Stimulated activated CD4-positive, alpha-beta T cell treated with anti-CD3 and anti-CD28 coated beads, Interleukin-1b, Interleukin-23, amount 100 ng/mL, for 1 hour (primary cell): ENCODE results near the gene TRMT10A.
"Not testable (repeated sequence)": the region's sequence is repeated elsewhere in the genome, so short reads cannot be mapped to it uniquely, and the experiment has no call there.

Experiments used
- DNase-seq, 2 donors: peaks; one replicate each; pipeline ENCODE4 v3.0.0-alpha.2; 2020; ENCODE audit warnings: low read depth in 2 of 2

TRMT10A gene

GRCh38 chr4:99552872-99553271 is 11.0 kb downstream of the TRMT10A start:
- no peak for DNase-seq

GRCh38 chr4:99540277-99540939 is 23.4 kb downstream of the TRMT10A start:
- no peak for DNase-seq

- DNase-seq: no peak
Observed at GRCh38 chr4:99537674-99538073, 26.2 kb downstream of the TRMT10A start.

- no peak for DNase-seq
Observed at GRCh38 chr4:99536848-99537247, 27.0 kb downstream of the TRMT10A start.

GRCh38 chr4:99536271-99536670 is 27.6 kb downstream of the TRMT10A start:
- no peak for DNase-seq

GRCh38 chr4:99534699-99535098 is 29.1 kb downstream of the TRMT10A start:
- not testable (repeated sequence) for DNase-seq

- no peak for DNase-seq
Observed at GRCh38 chr4:99529956-99530355, 33.9 kb downstream of the TRMT10A start.

GRCh38 chr4:99529228-99529627 is 34.6 kb downstream of the TRMT10A start:
- DNase-seq: no peak

- no peak for DNase-seq
Observed at GRCh38 chr4:99518601-99519295, 45.1 kb downstream of the TRMT10A start.

- no peak for DNase-seq
Observed at GRCh38 chr4:99510721-99511120, 53.1 kb downstream of the TRMT10A start, which contains the start of gene C4orf17. C4orf17 (plus strand) TSS chr4:99511021; CDS start chr4:99513082, 2,061 bp downstream.

GRCh38 chr4:99507762-99508161 is 56.1 kb downstream of the TRMT10A start:
- DNase-seq: no peak

GRCh38 chr4:99507349-99507748 is 56.5 kb downstream of the TRMT10A start:
- no peak for DNase-seq

- DNase-seq: no peak
Observed at GRCh38 chr4:99506781-99507180, 57.1 kb downstream of the TRMT10A start.

GRCh38 chr4:99504804-99505502 is 58.9 kb downstream of the TRMT10A start:
- DNase-seq: no peak
